Gastroesophageal sphincter (tissue), 4 donors: Measurements from ENCODE around the gene GRIK3. TPM values are rescaled to one million over a fixed set of nuclear protein-coding genes. Genes with fewer than 3 reads are reported as not detected.
"Not testable (repeated sequence)": the region's sequence is repeated elsewhere in the genome, so short reads cannot be mapped to it uniquely, and the experiment has no call there.

ENCODE experiments used
- ATAC-seq: fragments of 150-250 bp; one replicate; pipeline ENCODE4 v1.9.1; 2016; ENCODE audit warnings: mild to moderate bottlenecking, moderate library complexity
- H3K27ac ChIP-seq, 4 donors: fragments of 200-600 bp; sonication (generic) in 3 of 4; 1 replicate in 3 of 4; 2 replicates in 1 of 4; pipeline ENCODE4 v1.5.1; 2016 to 2019
- H3K27me3 ChIP-seq: fragments of 200-600 bp; sonication (generic); one replicate; pipeline ENCODE4 v1.5.1; 2019
- H3K36me3 ChIP-seq, 2 donors: fragments of 200-600 bp; sonication (generic); one replicate each; pipeline ENCODE4 v1.5.1; 2019; ENCODE audit warnings: control low read depth in 1 of 2
- H3K4me1 ChIP-seq, 3 donors: fragments of 200-600 bp; sonication (generic); 1 replicate in 2 of 3; 2 replicates in 1 of 3; pipeline ENCODE4 v1.5.1; 2016 to 2019; ENCODE audit warnings: control low read depth in 2 of 3
- H3K4me3 ChIP-seq, 2 donors: fragments of 200-600 bp; sonication (generic); one replicate each; pipeline ENCODE4 v1.5.1; 2019; ENCODE audit warnings: mild to moderate bottlenecking in 1 of 2, moderate library complexity in 1 of 2
- H3K9me3 ChIP-seq, 3 donors: fragments of 200-600 bp; sonication (generic); one replicate each; pipeline ENCODE4 v1.5.1; 2017 to 2019; ENCODE audit warnings: control low read depth in 2 of 3
- EP300 ChIP-seq: sonication (generic); formaldehyde crosslinking; IDR thresholded peaks from one replicate; pipeline ENCODE4 v1.6.1; 2017; ENCODE audit warnings: antibody characterized with exemption, mild to moderate bottlenecking
- POLR2A ChIP-seq, 2 donors: fragments of 450-650 bp; IDR thresholded peaks; one replicate each; pipeline ENCODE4 v1.6.1; 2017; ENCODE audit warnings: antibody characterized with exemption in 2 of 2, mild to moderate bottlenecking in 2 of 2, moderate library complexity in 1 of 2
- POLR2AphosphoS5 ChIP-seq: sonication (generic); formaldehyde crosslinking; IDR thresholded peaks from one replicate; pipeline ENCODE4 v1.6.1; 2017; ENCODE audit warnings: antibody characterized with exemption
- WGBS, 2 donors: methylation state at CpG; one replicate each; pipeline ENCODE4 v1.1.5; 2018; ENCODE audit warnings: low coverage in 1 of 2; 5-methylcytosine and 5-hydroxymethylcytosine counted together
- total RNA-seq, 4 donors: library from RNA; depleted of rRNA; stranded (reverse); fragments of >200 nt; gene quantifications; one replicate each; pipeline ENCODE4 v1.1.0, GENCODE V29; 2016
- TF ChIP-seq, protein P1 (sequence below), 4 experiments: fragments of 200-600 bp in 2 of 4; fragments of 450-650 bp in 2 of 4; sonication (generic) in 1 of 4; IDR thresholded peaks; one replicate each; pipeline ENCODE4 v1.5.1; 2017 to 2019; ENCODE audit warnings: antibody characterized with exemption in 4 of 4, mild to moderate bottlenecking in 2 of 4, moderate library complexity in 2 of 4

The GRIK3 gene
- total RNA-seq, 4 donors from 2014 or later: 3.1 to 7.8 (median 5.0) TPM

DNA sequence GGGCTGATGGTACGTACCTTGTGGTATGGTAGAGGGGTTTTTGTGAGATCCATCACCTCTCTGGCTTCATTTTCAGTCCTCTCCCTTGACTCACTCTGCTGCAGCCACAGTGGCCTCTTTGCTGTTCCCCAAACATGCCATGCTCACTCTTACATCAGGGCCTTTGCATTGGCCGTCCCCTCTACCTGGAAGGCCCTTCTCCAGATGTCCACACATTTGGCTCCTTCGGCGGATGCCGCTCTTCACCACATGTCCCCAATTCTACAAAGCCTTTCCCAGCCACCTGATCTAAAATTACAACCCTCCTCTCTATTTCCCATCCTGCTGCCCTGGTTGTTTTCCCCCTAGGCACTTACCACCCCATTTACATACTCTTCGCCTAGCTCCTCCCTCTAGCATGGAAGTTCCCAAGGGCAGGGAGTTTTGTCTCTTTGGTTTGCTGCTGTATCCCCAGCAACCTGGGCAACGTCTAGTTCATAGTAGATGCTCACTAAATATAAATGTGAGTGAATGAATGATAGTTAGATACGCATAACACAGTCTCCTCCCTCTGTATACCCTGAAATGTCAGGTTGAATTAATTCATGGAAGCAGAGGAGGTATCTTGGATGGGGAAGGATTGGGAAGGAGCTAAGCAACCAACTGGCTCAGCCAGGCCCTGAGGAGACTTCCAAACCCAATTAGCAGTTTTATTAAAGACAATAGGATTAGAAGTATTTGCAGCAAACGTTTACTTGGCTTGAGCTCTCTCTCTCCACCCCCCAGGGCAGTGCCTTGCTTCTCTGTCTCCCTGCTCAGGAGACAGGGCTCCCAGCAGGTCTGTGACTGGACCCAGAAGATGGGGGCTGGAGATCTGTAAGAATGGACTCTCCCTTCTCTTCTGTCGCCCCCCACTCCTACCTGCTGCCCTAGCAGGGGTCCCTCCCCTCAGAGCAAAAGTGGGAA is 264.2 kb downstream of the GRIK3 start:
- Histone ChIP-seq H3K9me3 (no peaks in the 10 kb centered on the region), H3K27ac (no peak overlapping the region), H3K36me3 (no peaks in the 10 kb centered on the region), H3K27me3 (peaks cover 71% of the 10 kb centered on the region), H3K4me3 (no peak overlapping the region), H3K4me1 (no peaks in the 10 kb centered on the region)
- WGBS, 2 donors: 43 to 49% methylated on average over 5 to 8 of the region's 10 CpGs
- TF ChIP-seq POLR2AphosphoS5: no peak
- TF ChIP-seq, protein P1, sequence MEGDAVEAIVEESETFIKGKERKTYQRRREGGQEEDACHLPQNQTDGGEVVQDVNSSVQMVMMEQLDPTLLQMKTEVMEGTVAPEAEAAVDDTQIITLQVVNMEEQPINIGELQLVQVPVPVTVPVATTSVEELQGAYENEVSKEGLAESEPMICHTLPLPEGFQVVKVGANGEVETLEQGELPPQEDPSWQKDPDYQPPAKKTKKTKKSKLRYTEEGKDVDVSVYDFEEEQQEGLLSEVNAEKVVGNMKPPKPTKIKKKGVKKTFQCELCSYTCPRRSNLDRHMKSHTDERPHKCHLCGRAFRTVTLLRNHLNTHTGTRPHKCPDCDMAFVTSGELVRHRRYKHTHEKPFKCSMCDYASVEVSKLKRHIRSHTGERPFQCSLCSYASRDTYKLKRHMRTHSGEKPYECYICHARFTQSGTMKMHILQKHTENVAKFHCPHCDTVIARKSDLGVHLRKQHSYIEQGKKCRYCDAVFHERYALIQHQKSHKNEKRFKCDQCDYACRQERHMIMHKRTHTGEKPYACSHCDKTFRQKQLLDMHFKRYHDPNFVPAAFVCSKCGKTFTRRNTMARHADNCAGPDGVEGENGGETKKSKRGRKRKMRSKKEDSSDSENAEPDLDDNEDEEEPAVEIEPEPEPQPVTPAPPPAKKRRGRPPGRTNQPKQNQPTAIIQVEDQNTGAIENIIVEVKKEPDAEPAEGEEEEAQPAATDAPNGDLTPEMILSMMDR (IDR thresholded peaks at IDR 0.05): no peak
- no peak for TF ChIP-seq POLR2A (IDR thresholded peaks at IDR 0.05)
- no peak for TF ChIP-seq EP300
- ATAC-seq: no peak

DNA sequence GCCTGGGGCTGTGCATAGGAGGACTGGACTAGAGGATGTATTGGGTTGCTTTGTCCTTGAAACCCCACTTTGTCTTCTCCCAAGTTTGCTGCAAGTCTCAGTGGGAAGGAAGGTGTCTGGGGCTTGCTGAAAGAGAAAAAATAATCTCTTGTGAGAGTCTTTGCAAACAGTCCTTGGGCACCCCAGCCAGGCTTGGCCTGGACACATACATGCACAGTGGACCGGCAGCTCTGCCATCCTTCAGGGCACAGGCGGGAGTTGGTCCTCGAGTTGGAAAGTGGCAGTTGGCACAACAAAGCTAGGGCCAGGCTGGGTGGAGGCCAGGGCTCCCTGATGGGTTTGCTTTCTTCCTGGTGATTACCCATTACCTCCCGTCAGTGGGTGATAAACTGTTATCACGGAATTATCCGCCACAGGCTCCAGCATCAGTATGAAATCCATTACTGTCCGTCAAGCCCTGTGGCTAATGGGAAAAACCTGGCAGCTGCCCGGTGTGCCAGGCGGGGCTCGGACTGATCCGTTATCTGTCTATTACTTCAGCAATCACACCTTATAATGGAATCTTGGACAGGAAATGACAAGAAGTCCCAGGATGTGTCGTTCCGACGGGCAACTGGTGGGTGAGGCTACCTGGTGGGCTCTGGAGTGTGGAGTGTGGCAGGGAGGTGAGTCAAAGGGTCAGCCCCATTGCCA is 265.7 kb downstream of the GRIK3 start:
- no peak for ATAC-seq
- WGBS, 2 donors: 51% methylated on average over 3 of the region's 14 CpGs; no CpG with 5 or more reads in 1 of the 2 donors
- Histone ChIP-seq H3K27me3 (peaks cover 60% of the 10 kb centered on the region), H3K36me3 (no peaks in the 10 kb centered on the region), H3K4me3 (no peak overlapping the region), H3K4me1 (no peaks in the 10 kb centered on the region), H3K9me3 (no peaks in the 10 kb centered on the region), H3K27ac (no peak overlapping the region)
- TF ChIP-seq, protein P1 (IDR thresholded peaks at IDR 0.05): no peak
- no peak for TF ChIP-seq POLR2AphosphoS5
- TF ChIP-seq EP300: no peak
- no peak for TF ChIP-seq POLR2A (IDR thresholded peaks at IDR 0.05)

DNA sequence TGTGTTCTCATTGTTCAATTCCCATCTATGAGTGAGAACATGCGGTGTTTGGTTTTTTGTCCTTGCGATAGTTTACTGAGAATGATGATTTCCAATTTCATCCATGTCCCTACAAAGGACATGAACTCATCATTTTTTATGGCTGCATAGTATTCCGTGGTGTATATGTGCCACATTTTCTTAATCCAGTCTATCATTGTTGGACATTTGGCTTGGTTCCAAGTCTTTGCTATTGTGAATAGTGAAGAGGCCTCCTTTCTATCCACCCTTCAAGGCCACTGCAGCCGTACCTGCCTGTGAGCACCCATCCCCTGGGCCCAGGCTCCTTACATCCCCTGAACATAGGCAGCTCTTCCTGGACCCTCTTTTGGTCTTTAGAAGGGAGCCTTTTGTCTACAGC is 266.9 kb downstream of the GRIK3 start:
- not testable (repeated sequence) for H3K4me1 ChIP-seq, H3K9me3 ChIP-seq, H3K4me3 ChIP-seq, H3K27ac ChIP-seq, ATAC-seq, H3K36me3 ChIP-seq
- WGBS, 2 donors: 67% methylated on average over 1 of the region's 4 CpGs; no CpG with 5 or more reads in 1 of the 2 donors
- H3K27me3 ChIP-seq: peaks cover 48% of the 10 kb centered on the region

DNA sequence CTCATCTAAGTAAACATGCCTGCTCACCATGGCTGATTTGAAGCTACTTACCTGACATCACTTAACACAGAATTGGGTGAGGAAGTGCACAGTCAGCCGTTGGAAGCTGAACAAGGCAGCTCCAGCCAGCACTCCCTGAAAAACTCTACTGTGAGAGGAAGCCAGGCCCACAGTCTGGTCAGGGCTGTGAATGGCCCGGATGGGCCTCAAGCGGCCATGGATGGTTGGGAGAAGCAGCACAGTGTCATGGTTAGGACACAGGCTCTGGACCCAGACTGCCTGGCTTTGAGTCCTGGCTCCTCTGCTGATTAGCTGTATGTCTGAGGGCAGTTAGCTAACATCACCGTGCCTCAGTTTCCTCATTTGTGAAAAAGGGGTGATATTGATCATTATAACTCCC is 267.8 kb downstream of the GRIK3 start:
- Histone ChIP-seq H3K27me3 (peaks cover 42% of the 10 kb centered on the region), H3K4me1 (no peaks in the 10 kb centered on the region), H3K4me3 (no peak overlapping the region), H3K9me3 (peaks cover 0 to under 1% (median 0%) of the 10 kb centered on the region in 3 donors), H3K36me3 (no peaks in the 10 kb centered on the region), H3K27ac (no peak overlapping the region)
- ATAC-seq: no peak
- TF ChIP-seq POLR2A (IDR thresholded peaks at IDR 0.05) (no peak), POLR2AphosphoS5 (no peak), EP300 (no peak)
- TF ChIP-seq, protein P1 (IDR thresholded peaks at IDR 0.05): no peak
- 0 to 20% methylated on average over 1 of the region's 4 CpGs for WGBS, 2 donors

DNA sequence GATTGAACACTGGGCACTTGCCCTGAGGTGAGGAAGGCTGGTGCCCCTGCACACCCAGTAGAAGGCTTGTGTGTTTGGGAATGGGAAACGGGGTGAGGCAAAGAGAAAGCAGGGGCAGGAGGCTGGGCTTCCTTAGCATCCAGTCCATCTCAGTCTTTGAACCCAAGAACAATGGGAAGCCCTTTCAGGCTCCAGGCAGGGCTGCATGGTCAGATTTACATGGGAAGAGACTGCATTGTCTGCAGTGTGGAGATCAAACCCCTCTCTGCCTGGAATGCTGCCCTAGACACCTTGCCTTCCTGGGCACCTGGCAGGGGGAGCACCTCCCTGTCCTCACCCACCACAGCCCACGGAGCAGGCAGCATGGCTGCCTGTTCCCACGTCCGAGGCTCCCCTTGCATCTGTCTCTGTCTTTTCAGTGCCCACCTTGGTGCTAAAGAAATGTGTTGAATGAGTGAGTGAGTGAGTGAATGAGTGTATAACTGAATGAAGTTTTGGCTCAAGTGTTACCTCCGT is 268.5 kb downstream of the GRIK3 start:
- Histone ChIP-seq H3K4me3 (no peak overlapping the region), H3K27me3 (peaks cover 42% of the 10 kb centered on the region), H3K27ac (no peak overlapping the region), H3K36me3 (no peaks in the 10 kb centered on the region), H3K4me1 (no peaks in the 10 kb centered on the region), H3K9me3 (peaks cover 0 to 6% (median 0%) of the 10 kb centered on the region in 3 donors)
- ATAC-seq: no peak
- TF ChIP-seq, protein P1 (IDR thresholded peaks at IDR 0.05): no peak
- no peak for TF ChIP-seq POLR2AphosphoS5
- TF ChIP-seq EP300: no peak
- TF ChIP-seq POLR2A (IDR thresholded peaks at IDR 0.05): no peak
- WGBS, 2 donors: 41 to 43% methylated on average over 4 of the region's 5 CpGs
